C1 segment of cervical spinal cord (tissue), 14 donors: ENCODE results near the gene RIMBP2.

Experiments used
- DNase-seq, 14 donors: peaks; one replicate each; lab custom pipeline; 2025; lab: John Stamatoyannopoulos, UW

The RIMBP2 gene

GRCh38 chr12:130683811-130684210 is 32.3 kb downstream of the RIMBP2 start:
- DNase-seq, result no peak

- no peak for DNase-seq
Observed at GRCh38 chr12:130683080-130683479, 33.0 kb downstream of the RIMBP2 start.

GRCh38 chr12:130680451-130680990 is 35.6 kb downstream of the RIMBP2 start:
- DNase-seq, result no peak

GRCh38 chr12:130677957-130678558 is 38.0 kb downstream of the RIMBP2 start:
- no peak for DNase-seq

- no peak for DNase-seq
Observed at GRCh38 chr12:130675791-130676190, 40.3 kb downstream of the RIMBP2 start.

- no peak for DNase-seq
Observed at GRCh38 chr12:130675121-130675520, 41.0 kb downstream of the RIMBP2 start.

GRCh38 chr12:130674676-130675075 is 41.4 kb downstream of the RIMBP2 start:
- no peak for DNase-seq

- DNase-seq, result no peak
Observed at GRCh38 chr12:130673036-130673705, 42.9 kb downstream of the RIMBP2 start.

GRCh38 chr12:130672089-130672820 is 43.8 kb downstream of the RIMBP2 start:
- no peak for DNase-seq

- no peak for DNase-seq
Observed at GRCh38 chr12:130671556-130671955, 44.5 kb downstream of the RIMBP2 start.

GRCh38 chr12:130669797-130670196 is 46.3 kb downstream of the RIMBP2 start:
- DNase-seq, result no peak

- DNase-seq, result no peak
Observed at GRCh38 chr12:130669205-130669557, 46.9 kb downstream of the RIMBP2 start.

- no peak for DNase-seq
Observed at GRCh38 chr12:130668286-130669204, 47.6 kb downstream of the RIMBP2 start.

GRCh38 chr12:130667421-130667960 is 48.6 kb downstream of the RIMBP2 start:
- no peak for DNase-seq

GRCh38 chr12:130666645-130667044 is 49.5 kb downstream of the RIMBP2 start:
- no peak for DNase-seq

GRCh38 chr12:130665753-130666152 is 50.3 kb downstream of the RIMBP2 start:
- DNase-seq, result no peak

GRCh38 chr12:130664772-130665171 is 51.3 kb downstream of the RIMBP2 start:
- no peak for DNase-seq

- DNase-seq, result no peak
Observed at GRCh38 chr12:130664252-130664651, 51.8 kb downstream of the RIMBP2 start.

GRCh38 chr12:130663514-130663913 is 52.6 kb downstream of the RIMBP2 start:
- no peak for DNase-seq

GRCh38 chr12:130661486-130662255 is 54.4 kb downstream of the RIMBP2 start:
- DNase-seq, result no peak

GRCh38 chr12:130661059-130661458 is 55.0 kb downstream of the RIMBP2 start:
- no peak for DNase-seq
